GM19468 (cell line): Measurements from ENCODE around the gene CPED1.
"Not testable (repeated sequence)": the region's sequence is repeated elsewhere in the genome, so short reads cannot be mapped to it uniquely, and the experiment has no call there.

ENCODE experiments used
- ATAC-seq: cut with Tn5 transposase; IDR thresholded peaks from one replicate; pipeline ENCODE4 v1.9.1; 2021; ENCODE audit warnings: mild to moderate bottlenecking, moderate library complexity, moderate number of reproducible peaks; ENCODE audit not compliant: unreplicated experiment; ENCODE audit errors: extremely low read depth

Gene CPED1

GRCh38 chr7:121267612-121268011, 279.1 kb downstream of the CPED1 start:
- no peak for ATAC-seq

GRCh38 chr7:121269798-121270197, 281.3 kb downstream of the CPED1 start:
- ATAC-seq: no peak

GRCh38 chr7:121271098-121271497, 282.6 kb downstream of the CPED1 start:
- ATAC-seq: no peak

- ATAC-seq: no peak
Observed at GRCh38 chr7:121271916-121272315, 283.4 kb downstream of the CPED1 start.

GRCh38 chr7:121272676-121273075, 284.2 kb downstream of the CPED1 start:
- ATAC-seq: no peak

GRCh38 chr7:121273467-121274167, 285.1 kb downstream of the CPED1 start:
- ATAC-seq: no peak

- no peak for ATAC-seq
Observed at GRCh38 chr7:121274467-121274866, 286.0 kb downstream of the CPED1 start.

- ATAC-seq: no peak
Observed at GRCh38 chr7:121275204-121275603, 286.7 kb downstream of the CPED1 start.

- no peak for ATAC-seq
Observed at GRCh38 chr7:121276313-121276712, 287.8 kb downstream of the CPED1 start.

GRCh38 chr7:121278120-121279021, 289.9 kb downstream of the CPED1 start:
- ATAC-seq: peak; percentile 99

- no peak for ATAC-seq
Observed at GRCh38 chr7:121279060-121279620, 290.6 kb downstream of the CPED1 start.

GRCh38 chr7:121279822-121280221, 291.3 kb downstream of the CPED1 start:
- ATAC-seq: no peak

GRCh38 chr7:121280656-121281055, 292.1 kb downstream of the CPED1 start:
- ATAC-seq: no peak

GRCh38 chr7:121282129-121282528, 293.6 kb downstream of the CPED1 start:
- no peak for ATAC-seq

- ATAC-seq: no peak
Observed at GRCh38 chr7:121285066-121285667, 296.7 kb downstream of the CPED1 start.

- ATAC-seq: no peak
Observed at GRCh38 chr7:121286186-121286585, 297.7 kb downstream of the CPED1 start.

GRCh38 chr7:121286742-121287734, 298.5 kb downstream of the CPED1 start:
- no peak for ATAC-seq

GRCh38 chr7:121288894-121289293, 300.4 kb downstream of the CPED1 start:
- no peak for ATAC-seq

- ATAC-seq: not testable (repeated sequence)
Observed at GRCh38 chr7:121289930-121290329, 301.4 kb downstream of the CPED1 start.
